ENCODE measurements around the gene PRKN.

DNA sequence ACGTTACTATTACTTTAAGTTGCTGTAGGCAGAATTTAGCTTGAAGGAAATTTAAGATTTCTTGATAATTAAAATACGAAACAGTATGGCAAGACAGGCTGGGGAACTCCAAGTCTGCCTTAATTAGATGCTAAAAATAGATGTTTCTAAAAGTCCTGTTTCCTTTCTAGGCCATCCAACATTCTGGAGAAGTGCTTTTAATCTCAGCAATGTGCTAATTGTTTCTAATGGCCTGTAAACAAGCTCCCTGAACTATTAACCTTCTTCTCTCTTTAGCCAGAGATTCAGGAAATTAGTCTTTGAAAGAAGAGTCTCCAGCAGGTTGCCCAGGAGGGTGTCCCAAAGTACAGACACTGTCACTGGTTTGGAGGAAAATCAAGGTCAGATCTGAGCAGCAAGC lies 776.4 kb downstream of the PRKN start:
- TF ChIP-seq, protein P1, sequence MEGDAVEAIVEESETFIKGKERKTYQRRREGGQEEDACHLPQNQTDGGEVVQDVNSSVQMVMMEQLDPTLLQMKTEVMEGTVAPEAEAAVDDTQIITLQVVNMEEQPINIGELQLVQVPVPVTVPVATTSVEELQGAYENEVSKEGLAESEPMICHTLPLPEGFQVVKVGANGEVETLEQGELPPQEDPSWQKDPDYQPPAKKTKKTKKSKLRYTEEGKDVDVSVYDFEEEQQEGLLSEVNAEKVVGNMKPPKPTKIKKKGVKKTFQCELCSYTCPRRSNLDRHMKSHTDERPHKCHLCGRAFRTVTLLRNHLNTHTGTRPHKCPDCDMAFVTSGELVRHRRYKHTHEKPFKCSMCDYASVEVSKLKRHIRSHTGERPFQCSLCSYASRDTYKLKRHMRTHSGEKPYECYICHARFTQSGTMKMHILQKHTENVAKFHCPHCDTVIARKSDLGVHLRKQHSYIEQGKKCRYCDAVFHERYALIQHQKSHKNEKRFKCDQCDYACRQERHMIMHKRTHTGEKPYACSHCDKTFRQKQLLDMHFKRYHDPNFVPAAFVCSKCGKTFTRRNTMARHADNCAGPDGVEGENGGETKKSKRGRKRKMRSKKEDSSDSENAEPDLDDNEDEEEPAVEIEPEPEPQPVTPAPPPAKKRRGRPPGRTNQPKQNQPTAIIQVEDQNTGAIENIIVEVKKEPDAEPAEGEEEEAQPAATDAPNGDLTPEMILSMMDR (conservative IDR thresholded peaks at IDR 0.05): no peak
- TF ChIP-seq EZH2 (IDR thresholded peaks at IDR 0.05; ENCODE audit: low read depth): no peak
